Stimulated activated CD8-positive, alpha-beta memory T cell treated with anti-CD3 and anti-CD28 coated beads, Interleukin-12 subunit alpha, Interleukin-12 subunit beta, amount 100 ng/mL, for 1 hour (primary cell): ENCODE results near the gene AHR.
"Not testable (repeated sequence)": the region's sequence is repeated elsewhere in the genome, so short reads cannot be mapped to it uniquely, and the experiment has no call there.

Experiments
- DNase-seq: peaks from one replicate; pipeline ENCODE4 v3.0.0-alpha.2; 2020; ENCODE audit warnings: low read depth

AHR gene

DNA sequence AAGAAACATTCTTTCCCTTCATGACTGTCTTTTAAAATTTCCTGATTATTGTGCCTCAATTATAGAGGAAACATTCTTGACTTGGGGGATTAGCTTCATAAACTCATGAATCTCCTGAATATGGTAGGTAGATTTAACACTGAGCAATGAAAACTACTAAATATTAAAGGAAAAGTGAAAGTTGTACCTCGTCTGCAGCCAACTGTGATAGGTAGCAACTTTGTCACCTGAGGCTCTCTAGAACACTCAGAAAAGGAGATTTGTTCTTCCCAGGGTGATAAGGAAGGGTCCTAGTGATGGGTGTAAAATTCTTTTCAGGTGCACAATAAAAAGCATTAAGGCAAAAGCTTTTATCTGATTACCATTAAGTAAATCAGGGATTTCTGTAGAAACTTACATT, 78.1 kb downstream of the AHR start:
- no peak for DNase-seq

DNA sequence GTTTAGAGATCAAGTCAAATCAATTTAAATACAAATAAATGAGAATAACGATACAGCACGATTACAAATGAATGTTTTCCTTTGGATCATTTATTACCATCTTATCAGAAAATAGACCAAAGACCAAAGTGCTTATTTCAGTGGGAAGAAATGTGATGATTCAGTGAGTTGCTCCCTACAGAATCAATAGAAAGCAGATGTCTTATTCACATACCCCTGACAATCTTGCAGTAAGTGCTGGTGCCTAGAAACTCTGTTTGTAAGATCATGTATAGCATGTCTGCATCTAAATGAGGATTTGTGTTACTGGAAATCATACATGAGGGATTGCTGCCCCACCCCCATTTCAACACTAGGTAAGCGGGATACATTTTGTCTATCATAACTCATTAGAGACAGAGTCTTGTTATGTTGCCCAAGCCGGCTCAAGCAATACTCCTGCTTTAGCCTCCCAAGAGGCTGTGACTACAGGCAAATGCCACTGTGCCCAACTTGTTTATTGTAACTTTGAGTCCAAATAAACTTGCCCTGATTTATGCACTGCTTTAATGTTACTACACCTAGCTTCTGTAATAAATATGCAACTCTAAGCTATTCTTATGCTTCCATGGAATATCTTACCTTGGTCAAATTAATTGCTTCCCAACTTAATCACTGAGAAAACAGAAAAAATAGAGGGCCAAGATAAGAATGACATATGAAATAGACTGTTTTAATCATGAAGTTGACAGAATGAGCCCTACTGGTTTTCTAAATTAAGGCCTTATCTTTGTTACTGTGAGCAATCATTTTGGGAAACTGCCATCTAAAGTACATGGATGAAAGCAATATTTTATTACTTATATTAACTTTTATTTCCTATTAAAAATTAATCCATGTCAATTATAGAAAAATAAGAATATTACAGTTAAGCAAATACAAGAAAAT, 82.5 kb downstream of the AHR start:
- DNase-seq, result no peak

DNA sequence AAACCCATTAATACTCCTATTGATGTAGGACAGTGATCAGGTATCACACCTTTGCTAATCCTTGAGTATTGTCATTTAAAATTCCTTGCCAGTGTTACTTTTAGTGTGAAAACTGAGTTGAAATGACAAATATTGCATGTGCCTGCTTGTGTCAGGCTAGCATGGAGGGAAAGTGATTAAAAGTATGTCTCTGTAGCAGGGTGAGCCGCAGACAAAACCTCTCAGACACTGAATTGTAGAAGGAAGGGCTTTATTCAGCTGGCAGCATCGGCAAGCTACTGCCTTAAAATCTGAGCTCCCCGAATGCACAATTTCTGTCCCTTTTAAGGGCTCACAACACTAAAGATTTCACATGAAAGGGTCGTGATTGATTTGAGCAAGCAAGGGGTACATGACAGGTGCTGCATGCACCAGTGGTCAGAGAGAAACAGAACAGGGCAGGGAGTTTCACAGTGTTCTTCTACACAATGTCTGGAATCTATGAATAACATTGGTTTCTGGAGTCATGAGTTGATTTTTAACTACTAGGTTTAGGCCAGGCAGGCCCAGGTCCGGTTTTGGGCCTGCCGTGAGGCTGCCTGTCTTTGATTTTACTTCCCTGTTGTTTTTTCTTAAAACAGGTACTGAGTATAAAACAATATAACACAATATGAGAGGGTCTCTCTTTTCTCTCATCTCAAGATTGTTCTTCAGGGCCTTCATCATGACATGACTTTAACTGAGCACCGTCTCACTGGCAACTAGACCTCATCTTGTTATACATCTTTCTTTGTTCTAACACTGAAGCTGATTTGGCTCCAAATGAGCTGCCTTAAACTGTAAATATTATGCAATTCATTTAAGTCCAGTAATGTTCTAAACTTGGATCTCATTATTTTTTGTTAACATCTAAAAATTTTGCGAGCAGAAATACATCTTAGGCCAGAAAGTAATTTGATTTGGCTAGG, 84.2 kb downstream of the AHR start:
- not testable (repeated sequence) for DNase-seq

DNA sequence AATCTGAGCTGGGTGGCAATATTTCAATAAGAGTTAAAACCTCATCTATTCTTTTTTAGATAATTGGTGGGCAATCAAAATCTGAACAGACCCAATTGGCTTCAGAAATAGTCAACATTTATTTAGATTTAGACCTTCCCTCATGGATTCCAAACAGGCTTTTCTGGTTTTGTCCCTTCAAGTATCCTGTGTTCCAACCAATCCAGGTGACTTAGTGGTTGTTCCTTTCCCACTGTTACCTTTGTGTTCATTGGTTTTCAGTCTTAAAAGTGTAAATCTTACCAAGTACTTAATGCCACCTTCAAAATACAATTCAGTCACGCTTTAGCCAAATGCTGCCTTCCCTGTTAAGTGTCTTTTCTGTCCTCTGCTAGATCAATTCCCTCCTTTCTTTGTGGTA, 85.9 kb downstream of the AHR start:
- DNase-seq, result no peak

DNA sequence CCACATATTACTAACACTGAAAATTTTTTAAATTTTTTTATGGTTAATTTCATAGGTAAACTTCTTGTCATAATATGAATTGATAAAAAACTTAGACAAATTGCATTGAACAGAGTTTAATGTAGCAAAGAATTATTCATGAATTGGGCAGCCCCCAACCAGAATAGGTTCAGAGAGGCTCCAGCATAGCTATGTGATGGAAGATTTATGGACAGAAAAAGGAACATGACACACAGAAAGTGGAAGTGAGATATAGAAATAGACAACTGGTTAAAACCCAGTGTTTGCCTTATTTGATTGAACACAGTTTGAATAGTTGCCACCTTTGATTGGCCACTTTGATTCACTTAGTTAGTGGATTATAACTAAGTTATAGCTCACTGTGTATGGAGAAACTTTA, 87.2 kb downstream of the AHR start:
- no peak for DNase-seq

DNA sequence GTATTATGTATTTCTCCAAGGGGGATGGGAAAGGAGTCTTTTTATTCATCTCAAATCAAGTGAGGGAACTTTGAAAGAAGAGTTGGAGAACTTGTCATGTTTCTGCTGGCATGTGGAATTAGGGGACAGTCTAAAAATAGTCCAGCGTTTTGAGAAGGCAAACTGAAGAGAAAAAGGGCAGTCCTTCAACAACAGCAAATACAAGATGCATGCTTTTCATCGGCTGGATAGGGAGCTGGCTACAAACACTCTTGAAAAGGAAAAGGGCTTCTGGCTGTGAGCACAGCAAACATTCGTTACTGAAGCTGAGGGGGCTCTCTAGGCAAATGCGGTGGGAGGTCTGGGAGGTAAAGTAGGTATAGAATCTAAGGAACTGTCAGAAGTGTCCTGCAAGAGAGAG, 91.9 kb downstream of the AHR start:
- DNase-seq, result no peak

DNA sequence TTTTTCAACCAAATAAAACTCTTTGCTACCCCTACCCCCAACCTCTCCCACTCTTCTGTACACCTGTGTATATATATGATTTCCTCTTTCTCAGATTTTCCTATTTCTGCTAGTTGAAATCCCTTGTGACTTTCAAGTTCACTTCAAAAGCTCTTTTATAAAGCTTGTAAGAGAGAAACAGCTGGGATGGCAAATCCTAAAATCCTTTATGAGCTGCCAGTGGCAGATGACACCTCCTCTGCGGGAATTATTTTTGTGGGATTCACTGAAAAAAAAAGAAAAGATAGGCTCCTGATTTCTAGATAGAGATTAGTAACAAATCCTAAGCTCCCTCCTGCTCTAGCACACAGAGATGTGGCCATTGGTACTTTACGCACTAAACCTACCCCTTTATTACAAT, 92.9 kb downstream of the AHR start:
- DNase-seq, result no peak

DNA sequence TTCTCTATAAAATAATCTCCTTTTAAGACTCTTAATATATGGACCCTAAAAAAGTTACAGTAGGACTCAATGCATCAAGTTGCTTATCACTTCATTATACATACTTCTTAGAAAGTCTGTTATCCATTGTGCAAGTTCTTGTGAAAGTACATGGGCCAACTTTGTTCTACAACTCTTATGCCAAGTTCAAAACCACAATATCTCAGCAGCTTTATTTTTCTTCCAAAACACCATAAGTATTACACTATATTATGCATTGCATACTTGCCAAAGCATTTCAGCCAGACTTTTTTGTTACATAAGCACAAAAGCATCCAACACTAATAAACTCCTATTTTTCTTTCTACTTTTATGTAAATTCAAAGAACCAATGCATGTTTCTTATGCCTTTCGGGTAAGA, 94.4 kb downstream of the AHR start:
- no peak for DNase-seq

DNA sequence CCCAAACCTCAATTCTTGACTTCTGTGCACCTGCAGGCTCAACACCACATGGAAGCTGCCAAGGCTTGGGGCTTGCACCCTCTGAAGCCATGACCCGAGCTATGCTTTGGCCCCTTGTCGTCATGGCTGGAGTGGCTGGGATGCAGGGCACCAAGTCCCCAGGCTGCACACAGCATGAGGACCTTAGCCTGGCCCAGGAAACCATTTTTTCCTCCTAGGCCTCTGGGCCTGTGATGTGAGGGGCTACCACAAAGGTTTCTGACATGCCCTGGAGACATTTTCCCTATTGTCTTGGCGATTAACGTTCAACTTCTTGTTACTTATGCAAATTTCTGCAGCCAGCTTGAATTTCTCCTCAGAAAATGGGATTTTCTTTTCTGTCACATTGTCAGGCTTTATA, 96.1 kb downstream of the AHR start:
- not testable (repeated sequence) for DNase-seq
